ENCODE data around the gene FAM156B.
"Not testable (repeated sequence)": the region's sequence is repeated elsewhere in the genome, so short reads cannot be mapped to it uniquely, and the experiment has no call there.

GRCh38 chrX:52930214-52930613, 33.1 kb downstream of the FAM156B start:
- TF ChIP-seq CTCF (IDR thresholded peaks at IDR 0.05; ENCODE audit: low read depth, low read length); EZH2phosphoT487 (IDR thresholded peaks at IDR 0.05; ENCODE audit: low read depth): not testable (repeated sequence)

Data from OCI-LY3 (cell line).